ENCODE results near the gene DNAJC12. TPM values are rescaled to one million over a fixed set of nuclear protein-coding genes. Genes with fewer than 3 reads are reported as not detected.

DNAJC12 gene
- 25.6 TPM for total RNA-seq

GRCh38 chr10:67837541-67838314 lies at the start of gene DNAJC12:
Gene DNAJC12 (minus strand): TSS chr10:67838188. CDS start chr10:67838011, 177 bp downstream.

DNA sequence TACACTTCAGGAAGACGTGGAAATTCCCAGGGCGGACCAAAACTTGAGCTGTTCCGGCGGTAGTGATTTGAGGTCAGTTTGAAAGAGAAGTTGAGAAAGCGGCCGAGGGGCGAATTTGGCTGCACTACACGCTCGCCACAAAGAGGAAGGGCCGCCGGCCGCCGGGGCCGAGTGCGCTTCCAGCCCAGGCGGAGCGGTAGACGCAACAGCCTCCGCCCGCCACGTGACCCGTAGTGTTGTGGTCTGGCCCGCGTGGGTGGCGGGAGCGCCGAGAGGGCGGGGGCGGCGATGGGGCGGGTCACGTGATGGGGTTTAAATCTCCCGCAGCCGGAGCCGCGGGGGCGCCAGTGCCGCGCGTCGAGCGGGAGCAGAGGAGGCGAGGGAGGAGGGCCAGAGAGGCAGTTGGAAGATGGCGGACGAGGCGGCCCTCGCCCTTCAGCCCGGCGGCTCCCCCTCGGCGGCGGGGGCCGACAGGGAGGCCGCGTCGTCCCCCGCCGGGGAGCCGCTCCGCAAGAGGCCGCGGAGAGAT lies 46.4 kb upstream of the DNAJC12 start, which contains the start of gene SIRT1:
Gene SIRT1 (plus strand): TSS at position 344 of the 529 bp plus-strand sequence. CDS start 66 bp downstream, at position 410.

Small RNA genes within 50 kb of the gene (small RNA-seq; reads per million reads assigned to genes)
- gene RN7SL394P = not detected
- not detected for gene RNU6-1250P
- gene RNU6-523P = not detected

Other genes with a start within 250 kb of the DNAJC12 start
- 9.7 TPM for gene CTNNA3, start 142.0 kb downstream of the DNAJC12 start, total RNA-seq
- 33.0 TPM for gene SIRT1, start 46.5 kb upstream of the DNAJC12 start, total RNA-seq
- gene HERC4, start 237.1 kb upstream of the DNAJC12 start, total RNA-seq = 81.7 TPM